Measurements from ENCODE around the gene AGK.

Gene AGK

GRCh38 chr7:141533149-141533949 lies 17.9 kb upstream of the AGK start:
- Histone ChIP-seq H3K79me2 (ENCODE audit: insufficient read depth, low read depth) (no peaks in the 10 kb centered on the region), H2AFZ (ENCODE audit: low read depth) (peak overlapping the region; percentile 18; the same call in 1 of the 2 replicates), H3K27ac (no peak overlapping the region), H4K20me1 (ENCODE audit: insufficient read depth) (no peaks in the 10 kb centered on the region), H3K4me2 (no peak overlapping the region), H3K36me3 (ENCODE audit: insufficient read depth) (no peaks in the 10 kb centered on the region), H3K4me1 (ENCODE audit: low read depth, poor library complexity, severe bottlenecking) (peaks cover 11% of the 10 kb centered on the region), H3K4me3 (IDR thresholded peaks at IDR 0.05; ENCODE audit: insufficient read depth, low read depth, low read length) (no peak overlapping the region), H3K27me3 (ENCODE audit: insufficient read depth, low read depth) (no peaks in the 10 kb centered on the region), H3K9ac (no peak overlapping the region)
- TF ChIP-seq CTCF (conservative IDR thresholded peaks at IDR 0.05; ENCODE audit: low read depth, low read length) = peak; percentile 99

- Histone ChIP-seq H3K4me3 (IDR thresholded peaks at IDR 0.05; ENCODE audit: insufficient read depth, low read depth, low read length) (no peak overlapping the region), H4K20me1 (ENCODE audit: insufficient read depth) (no peaks in the 10 kb centered on the region), H3K27ac (no peak overlapping the region), H3K27me3 (ENCODE audit: insufficient read depth, low read depth) (no peaks in the 10 kb centered on the region), H3K4me1 (ENCODE audit: low read depth, poor library complexity, severe bottlenecking) (peaks cover 11% of the 10 kb centered on the region), H3K79me2 (ENCODE audit: insufficient read depth, low read depth) (no peaks in the 10 kb centered on the region), H2AFZ (ENCODE audit: low read depth) (no peak overlapping the region), H3K36me3 (ENCODE audit: insufficient read depth) (no peaks in the 10 kb centered on the region), H3K4me2 (no peak overlapping the region), H3K9ac (no peak overlapping the region)
- no peak for TF ChIP-seq CTCF (conservative IDR thresholded peaks at IDR 0.05; ENCODE audit: low read depth, low read length)
Observed at GRCh38 chr7:141534757-141535737, 16.2 kb upstream of the AGK start.

GRCh38 chr7:141537906-141538305 lies 13.3 kb upstream of the AGK start:
- peaks cover 11% of the 10 kb centered on the region for H3K4me1 ChIP-seq (ENCODE audit: low read depth, poor library complexity, severe bottlenecking)
- H3K27me3 ChIP-seq (ENCODE audit: insufficient read depth, low read depth) = no peaks in the 10 kb centered on the region
- H3K79me2 ChIP-seq (ENCODE audit: insufficient read depth, low read depth) = no peaks in the 10 kb centered on the region
- H3K4me2 ChIP-seq = no peak overlapping the region
- TF ChIP-seq CTCF (conservative IDR thresholded peaks at IDR 0.05; ENCODE audit: low read depth, low read length) = no peak
- no peak overlapping the region for H3K4me3 ChIP-seq (IDR thresholded peaks at IDR 0.05; ENCODE audit: insufficient read depth, low read depth, low read length)
- H3K9ac ChIP-seq = no peak overlapping the region
- H4K20me1 ChIP-seq (ENCODE audit: insufficient read depth) = no peaks in the 10 kb centered on the region
- no peak overlapping the region for H3K27ac ChIP-seq
- no peak overlapping the region for H2AFZ ChIP-seq (ENCODE audit: low read depth)
- H3K36me3 ChIP-seq (ENCODE audit: insufficient read depth) = no peaks in the 10 kb centered on the region

GRCh38 chr7:141541375-141541774 lies 9.8 kb upstream of the AGK start:
- H4K20me1 ChIP-seq (ENCODE audit: insufficient read depth) = no peaks in the 10 kb centered on the region
- no peaks in the 10 kb centered on the region for H3K4me1 ChIP-seq (ENCODE audit: low read depth, poor library complexity, severe bottlenecking)
- H3K4me3 ChIP-seq (IDR thresholded peaks at IDR 0.05; ENCODE audit: insufficient read depth, low read depth, low read length) = no peak overlapping the region
- no peak overlapping the region for H3K9ac ChIP-seq
- no peak overlapping the region for H3K27ac ChIP-seq
- no peak overlapping the region for H3K4me2 ChIP-seq
- H3K27me3 ChIP-seq (ENCODE audit: insufficient read depth, low read depth) = no peaks in the 10 kb centered on the region
- no peak for TF ChIP-seq CTCF (conservative IDR thresholded peaks at IDR 0.05; ENCODE audit: low read depth, low read length)
- no peak overlapping the region for H2AFZ ChIP-seq (ENCODE audit: low read depth)
- H3K36me3 ChIP-seq (ENCODE audit: insufficient read depth) = no peaks in the 10 kb centered on the region
- no peaks in the 10 kb centered on the region for H3K79me2 ChIP-seq (ENCODE audit: insufficient read depth, low read depth)
